ENCODE results near the gene TOR1B.

Gene TOR1B

GRCh38 chr9:129776938-129777768 is 25.8 kb upstream of the TOR1B start (continued):
- TF ChIP-seq ZBTB8A (tag by site-specific recombination; IDR thresholded peaks at IDR 0.05) (peak; percentile 61), ZBTB49 (tag by site-specific recombination; IDR thresholded peaks at IDR 0.05; ENCODE audit: low read depth) (no peak), ZEB2 (tag by site-specific recombination; IDR thresholded peaks at IDR 0.05) (peak; percentile 90), ZNF223 (tag by site-specific recombination; IDR thresholded peaks at IDR 0.05) (peak; percentile 99), PRDM4 (tag by site-specific recombination; IDR thresholded peaks at IDR 0.05) (0 out of 2 replicates have a peak, but pooled peaks have one; percentile 9), ZNF449 (tag by site-specific recombination; IDR thresholded peaks at IDR 0.05) (no peak; the same call in 1 of the 2 replicates), ZNF473 (tag by site-specific recombination; IDR thresholded peaks at IDR 0.05) (no peak), ZBTB6 (tag by site-specific recombination; IDR thresholded peaks at IDR 0.05) (peak; percentile 95), ZBTB17 (tag by site-specific recombination; IDR thresholded peaks at IDR 0.05) (peak; percentile 81), IKZF3 (tag by site-specific recombination; IDR thresholded peaks at IDR 0.05) (peak; percentile 98), FEZF1 (tag by site-specific recombination; IDR thresholded peaks at IDR 0.05) (peak; percentile 90), ZFP69B (tag by site-specific recombination; IDR thresholded peaks at IDR 0.05) (peak; percentile 66; the same call in 1 of the 2 replicates), KLF10 (tag by site-specific recombination; IDR thresholded peaks at IDR 0.05) (peak; percentile 31; the same call in 1 of the 2 replicates), ZSCAN23 (tag by site-specific recombination; IDR thresholded peaks at IDR 0.05) (peak; percentile 80), ZNF639 (tag by site-specific recombination; IDR thresholded peaks at IDR 0.05) (peak; percentile 50; the same call in 1 of the 2 replicates), SP2 (tag by site-specific recombination; IDR thresholded peaks at IDR 0.05) (peak; percentile 33; the same call in 1 of the 2 replicates), SALL2 (tag by site-specific recombination; IDR thresholded peaks at IDR 0.05; ENCODE audit: borderline replicate concordance) (no peak), ZNF792 (tag by site-specific recombination; IDR thresholded peaks at IDR 0.05) (no peak), ZNF184 (tag by site-specific recombination; IDR thresholded peaks at IDR 0.05) (peak; percentile 78; the same call in 1 of the 2 replicates), ZNF366 (tag by site-specific recombination; conservative IDR thresholded peaks at IDR 0.05) (peak; percentile 98), PATZ1 (tag by site-specific recombination; IDR thresholded peaks at IDR 0.05) (peak; percentile 84), PRDM1 (tag by site-specific recombination; IDR thresholded peaks at IDR 0.05) (no peak), ZNF324 (tag by site-specific recombination; IDR thresholded peaks at IDR 0.05) (peak; percentile 91), ZIC2 (tag by site-specific recombination; IDR thresholded peaks at IDR 0.05) (0 out of 2 replicates have a peak, but pooled peaks have one; percentile 67), ZNF112 (tag by site-specific recombination; IDR thresholded peaks at IDR 0.05) (no peak), ZSCAN5A (tag by site-specific recombination; IDR thresholded peaks at IDR 0.05) (peak; percentile 48; the same call in 1 of the 2 replicates), ZNF596 (tag by site-specific recombination; IDR thresholded peaks at IDR 0.05) (0 out of 2 replicates have a peak, but pooled peaks have one; percentile 47)
